Activated T-cell treated with anti-CD3 and anti-CD28 coated beads, Interleukin-2, amount 50 U/mL, for 72 hours (primary cell): Measurements from ENCODE around the gene ZDHHC11B. TPM values are rescaled to one million over a fixed set of nuclear protein-coding genes. Genes with fewer than 3 reads are reported as not detected.

Source experiments
- ATAC-seq, 2 donors: fragments of 150-1000 bp; cut with Tn5 transposase; replicated peaks in 1 of 2; 2 replicates each; pipeline ENCODE4 v1.10.0; 2021; ENCODE audit warnings: moderate library complexity in 2 of 2, mild to moderate bottlenecking in 1 of 2
- DNase-seq, 2 donors: peaks; one replicate each; pipeline ENCODE4 v3.0.0; 2021 to 2022; ENCODE audit warnings: mixed read lengths in 1 of 2
- H3K27ac Mint-ChIP-seq: one replicate; pipeline ENCODE4 v1.8.0; 2022; ENCODE audit warnings: mild to moderate bottlenecking, moderate library complexity, mixed read lengths
- H3K27me3 Mint-ChIP-seq: one replicate; pipeline ENCODE4 v1.8.0; 2022; ENCODE audit warnings: low read depth, mixed read lengths
- H3K36me3 Mint-ChIP-seq, 2 donors: one replicate each; pipeline ENCODE4 v1.8.0; 2022; ENCODE audit warnings: mixed read lengths in 2 of 2, mild to moderate bottlenecking in 1 of 2; ENCODE audit not compliant: insufficient read depth in 2 of 2
- H3K4me1 Mint-ChIP-seq: one replicate; pipeline ENCODE4 v1.8.0; 2022; ENCODE audit warnings: low read depth, mixed read lengths
- H3K4me3 Mint-ChIP-seq, 2 donors: one replicate each; pipeline ENCODE4 v1.8.0; 2022; ENCODE audit warnings: mild to moderate bottlenecking in 2 of 2, mixed read lengths in 2 of 2, moderate library complexity in 2 of 2
- H3K9me3 Mint-ChIP-seq, 2 donors: one replicate each; pipeline ENCODE4 v1.8.0; 2022; ENCODE audit warnings: mixed read lengths in 2 of 2
- total RNA-seq, 2 donors: library from RNA; stranded (reverse); gene quantifications; one replicate each; pipeline ENCODE4 v1.2.3, GENCODE V29; 2022

The ZDHHC11B gene
- total RNA-seq, 2 donors from 2014 or later = 0.24 TPM; not detected in 1

DNA sequence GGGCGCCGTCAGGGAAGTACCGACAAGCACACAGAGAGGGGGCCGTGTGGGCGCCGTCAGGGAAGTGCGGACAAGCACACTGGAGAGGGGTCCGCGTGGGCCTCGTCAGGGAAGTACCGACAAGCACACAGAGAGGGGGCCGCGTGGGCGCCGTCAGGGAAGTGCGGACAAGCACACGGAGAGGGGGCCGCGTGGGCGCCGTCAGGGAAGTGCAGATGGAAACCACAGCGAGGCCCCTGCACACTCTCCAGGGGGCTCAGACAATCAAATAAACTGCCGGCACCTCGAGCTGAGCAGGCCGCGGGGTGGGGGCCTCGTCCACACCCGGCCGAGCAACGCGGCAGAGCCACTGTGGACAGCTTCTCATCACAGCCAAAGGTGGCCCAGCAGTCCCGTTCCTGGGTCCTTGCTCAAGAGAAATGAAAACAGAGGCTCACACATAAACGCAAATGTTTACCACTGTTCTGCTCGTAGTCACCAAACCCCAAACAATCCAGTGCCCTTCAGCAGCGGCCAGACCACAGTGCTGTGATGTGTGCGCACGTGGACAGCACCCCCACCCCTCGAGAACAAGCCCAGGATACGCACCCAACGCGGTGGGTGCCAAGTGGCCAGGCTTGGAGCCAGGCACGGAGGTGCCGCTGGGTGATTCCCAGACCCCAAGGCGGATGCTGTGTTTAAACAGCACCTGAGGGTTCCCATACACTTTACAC, 116.1 kb downstream of the ZDHHC11B start:
- Mint-ChIP-seq H3K36me3 (peaks cover 0 to 2% of the 10 kb centered on the region in 2 donors), H3K4me3 (no peak overlapping the region), H3K4me1 (peaks cover 11% of the 10 kb centered on the region), H3K27me3 (peaks cover 6% of the 10 kb centered on the region), H3K27ac (no peak overlapping the region), H3K9me3 (no peaks in the 10 kb centered on the region)
- no peak for ATAC-seq
- no peak for DNase-seq

DNA sequence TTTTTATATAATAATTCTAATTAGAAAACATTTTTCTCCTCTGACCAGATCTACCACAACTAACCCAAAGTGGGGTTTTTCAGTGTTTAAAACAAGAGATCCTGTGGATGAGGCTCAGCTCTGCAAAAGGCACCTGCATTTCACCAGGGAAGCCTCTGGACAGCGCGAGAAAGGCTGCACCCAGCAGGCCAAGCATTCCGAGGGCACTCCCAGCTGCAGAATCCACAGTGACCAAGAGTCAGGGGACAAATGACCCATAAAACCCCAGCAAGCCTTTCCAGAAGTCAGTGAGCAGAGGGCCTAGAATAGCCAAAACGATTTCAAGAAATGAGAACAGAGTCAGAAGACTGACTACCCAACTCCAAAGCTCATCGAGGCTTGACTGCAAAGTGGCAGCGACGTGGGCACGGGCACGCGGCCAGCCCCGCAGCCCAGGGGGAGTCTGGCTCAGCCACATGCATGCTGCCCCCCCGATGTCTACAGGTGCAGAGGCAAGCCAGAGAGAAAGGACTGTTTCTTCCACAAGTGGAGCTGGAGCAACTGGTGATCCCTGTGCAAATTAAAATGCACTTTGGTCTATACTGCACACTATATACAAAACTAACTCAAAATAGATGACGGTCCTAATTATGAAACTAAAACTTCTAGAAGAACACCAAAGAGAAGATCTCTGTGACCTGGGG, 117.6 kb downstream of the ZDHHC11B start:
- no peak overlapping the region for H3K4me3 Mint-ChIP-seq
- no peaks in the 10 kb centered on the region for H3K4me1 Mint-ChIP-seq
- H3K27ac Mint-ChIP-seq = no peak overlapping the region
- no peaks in the 10 kb centered on the region for H3K27me3 Mint-ChIP-seq
- ATAC-seq (no peak), DNase-seq (no peak)
- H3K9me3 Mint-ChIP-seq = no peaks in the 10 kb centered on the region
- peaks cover 0 to 2% of the 10 kb centered on the region in 2 donors for H3K36me3 Mint-ChIP-seq

DNA sequence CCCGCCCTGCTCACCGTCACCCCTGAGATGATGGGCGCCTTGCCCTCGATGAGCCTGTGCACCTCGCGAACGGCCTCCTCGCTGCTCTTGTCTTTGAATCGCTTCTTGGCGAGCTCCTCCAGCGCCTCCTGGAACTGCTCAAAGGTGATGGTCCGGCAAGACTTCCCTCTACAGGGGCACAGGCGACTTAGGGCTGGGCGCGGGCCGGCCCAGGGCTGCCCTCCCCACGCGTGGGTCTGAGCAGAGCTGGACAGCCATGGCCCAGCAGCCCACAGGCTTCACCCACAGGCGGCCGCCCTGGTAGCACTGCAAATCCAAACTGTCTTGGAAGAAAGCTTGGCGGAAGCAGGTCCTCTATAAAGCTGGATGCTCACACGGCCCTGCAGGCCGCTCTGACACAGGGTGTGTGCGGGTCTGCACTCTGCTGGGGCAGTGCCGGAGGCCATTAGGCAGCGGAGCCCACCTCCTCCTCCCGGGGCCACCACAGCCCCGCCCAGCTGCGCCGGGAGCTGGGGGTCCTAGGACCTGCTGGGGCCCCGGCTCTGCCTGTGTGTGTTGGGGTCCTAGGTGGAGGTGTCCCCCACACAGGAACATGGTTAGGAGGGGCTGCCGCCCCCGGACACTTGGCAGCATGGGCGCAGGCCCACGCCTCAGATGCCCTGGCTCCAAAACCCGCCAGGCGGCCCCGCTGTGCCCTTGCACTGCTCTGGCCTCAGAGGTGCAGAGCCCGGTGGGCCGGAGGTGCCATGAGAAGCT, 118.4 kb downstream of the ZDHHC11B start:
- no peak overlapping the region for H3K27ac Mint-ChIP-seq

DNA sequence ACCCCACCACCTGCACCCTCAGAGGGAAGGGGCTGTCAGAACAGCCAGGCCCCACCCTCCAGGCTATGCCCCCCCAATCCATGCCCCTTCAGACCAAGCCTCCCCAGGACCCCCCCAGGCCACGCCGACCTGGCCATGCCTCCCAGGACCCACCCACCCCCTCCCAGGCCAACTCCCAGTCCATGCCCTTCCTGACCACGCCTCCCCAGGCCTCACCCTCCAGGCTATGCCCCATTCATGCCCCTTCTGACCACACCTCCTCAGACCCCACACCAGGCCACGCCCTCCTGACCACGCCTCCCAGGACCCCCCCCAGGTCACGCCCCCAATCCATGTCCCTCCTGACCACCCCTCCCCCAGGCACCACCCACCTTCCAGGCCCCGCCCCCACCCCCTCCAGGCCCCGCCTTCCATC, 119.0 kb downstream of the ZDHHC11B start:
- ATAC-seq = no peak
- H3K27ac Mint-ChIP-seq = no peak overlapping the region

More for the DNA sequence above, 118.4 kb downstream of the ZDHHC11B start:
- no peak overlapping the region for H3K4me3 Mint-ChIP-seq
- no peak for DNase-seq
- no peak for ATAC-seq
- peaks cover 3 to 6% of the 10 kb centered on the region in 2 donors for H3K36me3 Mint-ChIP-seq
- H3K4me1 Mint-ChIP-seq = no peaks in the 10 kb centered on the region
- no peaks in the 10 kb centered on the region for H3K27me3 Mint-ChIP-seq
- H3K9me3 Mint-ChIP-seq = no peaks in the 10 kb centered on the region

DNA sequence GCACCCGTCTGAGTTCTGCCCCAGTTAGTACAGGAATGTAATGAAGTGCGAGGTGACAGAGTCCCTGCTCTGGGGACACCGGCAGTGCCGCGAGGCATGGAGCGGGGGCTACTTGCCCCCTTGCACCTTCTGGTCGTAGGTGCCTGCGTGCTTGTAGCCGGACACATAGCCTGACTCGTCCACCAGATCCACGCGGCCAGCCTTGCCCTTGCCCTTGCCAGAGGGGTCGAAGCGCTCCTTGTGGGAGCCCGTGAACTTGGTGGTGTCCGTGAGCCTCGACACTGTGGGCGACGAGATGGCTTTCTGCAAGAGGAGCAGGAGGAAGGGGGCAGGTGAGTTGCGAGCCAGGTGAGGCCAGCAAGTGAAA, 119.6 kb downstream of the ZDHHC11B start:
- peaks cover 6 to 8% of the 10 kb centered on the region in 2 donors for H3K36me3 Mint-ChIP-seq
- H3K9me3 Mint-ChIP-seq = no peaks in the 10 kb centered on the region
- DNase-seq = no peak
- no peak overlapping the region for H3K27ac Mint-ChIP-seq
- ATAC-seq = no peak
- no peaks in the 10 kb centered on the region for H3K4me1 Mint-ChIP-seq
- H3K27me3 Mint-ChIP-seq = no peaks in the 10 kb centered on the region
- H3K4me3 Mint-ChIP-seq = no peak overlapping the region

More for the DNA sequence above, 119.0 kb downstream of the ZDHHC11B start:
- no peaks in the 10 kb centered on the region for H3K9me3 Mint-ChIP-seq
- H3K4me1 Mint-ChIP-seq = no peaks in the 10 kb centered on the region
- H3K27me3 Mint-ChIP-seq = no peaks in the 10 kb centered on the region
- DNase-seq = no peak
- H3K4me3 Mint-ChIP-seq = no peak overlapping the region
- peaks cover 5 to 8% of the 10 kb centered on the region in 2 donors for H3K36me3 Mint-ChIP-seq

DNA sequence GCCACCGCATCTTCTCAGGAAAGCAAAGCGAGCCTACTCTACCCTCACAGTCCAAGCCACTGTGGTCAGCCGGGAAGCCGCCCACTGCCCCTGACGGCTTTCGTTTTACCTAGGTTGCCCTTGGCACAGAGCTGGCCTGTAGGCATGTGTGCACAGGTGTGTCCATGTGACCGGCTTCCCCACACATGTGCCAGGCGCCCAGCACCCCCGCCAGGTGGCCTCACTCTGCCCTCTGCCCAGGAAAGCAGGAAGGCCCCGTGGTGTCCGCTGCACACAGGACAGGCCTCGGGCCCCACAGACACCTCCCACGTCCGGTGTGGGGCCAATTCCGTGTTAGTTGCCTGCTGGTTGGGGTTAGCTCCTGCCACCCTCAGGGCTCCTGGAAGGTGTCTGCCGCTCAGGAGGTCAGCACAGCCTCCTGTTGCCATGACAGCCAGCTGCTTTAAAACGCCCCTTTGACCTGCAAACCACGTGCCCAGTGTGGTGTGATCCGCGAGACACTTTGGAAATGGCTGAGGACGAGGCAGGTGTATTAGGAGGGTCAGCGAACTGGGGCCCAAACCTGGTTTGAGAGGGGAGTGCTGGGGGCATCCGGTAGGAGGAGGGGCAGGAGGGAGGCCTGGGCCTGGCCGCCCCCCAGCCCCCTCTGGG, 120.1 kb downstream of the ZDHHC11B start:
- ATAC-seq = no peak
- peaks cover 6 to 12% of the 10 kb centered on the region in 2 donors for H3K36me3 Mint-ChIP-seq

DNA sequence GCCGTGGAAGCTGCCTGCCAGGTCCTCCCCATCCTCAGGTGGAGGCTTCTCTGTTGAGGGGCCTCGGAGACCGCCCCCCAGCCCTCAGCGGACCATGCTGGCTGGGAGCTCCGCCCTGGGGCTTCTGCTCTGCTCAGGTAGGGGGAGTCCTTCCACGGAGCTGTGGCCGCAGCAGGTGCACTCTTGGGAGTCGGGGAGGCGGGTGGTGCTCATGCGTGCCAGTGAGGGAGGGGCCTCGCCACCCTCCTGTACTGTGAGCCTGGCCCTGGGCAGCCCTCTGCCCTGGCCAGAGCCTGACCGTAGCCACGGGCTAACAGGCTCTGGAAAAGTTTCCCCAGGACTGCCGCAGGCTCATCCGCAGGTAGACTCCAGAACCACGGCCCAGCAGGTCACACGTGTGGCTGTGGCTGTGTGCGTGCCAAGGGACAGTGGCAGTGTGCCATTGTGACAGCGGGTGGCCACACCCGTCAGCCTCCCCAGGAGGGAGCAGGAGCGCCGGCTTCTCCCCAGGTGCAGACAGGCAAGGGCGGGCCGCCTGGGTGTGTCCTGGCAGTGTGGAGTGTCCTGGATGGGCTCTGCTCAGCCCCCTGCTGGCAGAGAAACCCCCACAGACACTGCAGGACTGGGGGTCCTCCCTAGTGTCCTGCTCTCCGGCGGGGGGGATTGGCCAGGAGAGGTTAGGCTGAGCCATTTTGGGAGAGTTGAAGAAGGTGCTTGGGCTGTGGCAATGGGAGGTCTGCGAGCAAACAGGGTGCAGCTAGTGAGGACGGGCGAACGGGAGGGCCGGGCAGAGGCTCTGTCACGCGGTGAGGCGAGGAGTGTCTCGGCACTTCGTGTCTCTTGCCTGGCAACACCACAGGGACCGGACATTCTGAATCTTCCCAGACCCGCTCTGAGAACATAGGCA, 120.8 kb downstream of the ZDHHC11B start:
- H3K27ac Mint-ChIP-seq = no peak overlapping the region
- no peaks in the 10 kb centered on the region for H3K27me3 Mint-ChIP-seq
- H3K4me1 Mint-ChIP-seq = no peaks in the 10 kb centered on the region
- H3K4me3 Mint-ChIP-seq = no peak overlapping the region
- DNase-seq (no peak), ATAC-seq (no peak)
- H3K9me3 Mint-ChIP-seq = no peaks in the 10 kb centered on the region
- peaks cover 6 to 15% of the 10 kb centered on the region in 2 donors for H3K36me3 Mint-ChIP-seq

More for the DNA sequence above, 120.1 kb downstream of the ZDHHC11B start:
- Mint-ChIP-seq H3K9me3 (no peaks in the 10 kb centered on the region), H3K27me3 (no peaks in the 10 kb centered on the region), H3K27ac (no peak overlapping the region), H3K4me1 (no peaks in the 10 kb centered on the region), H3K4me3 (no peak overlapping the region)
- no peak for DNase-seq

DNA sequence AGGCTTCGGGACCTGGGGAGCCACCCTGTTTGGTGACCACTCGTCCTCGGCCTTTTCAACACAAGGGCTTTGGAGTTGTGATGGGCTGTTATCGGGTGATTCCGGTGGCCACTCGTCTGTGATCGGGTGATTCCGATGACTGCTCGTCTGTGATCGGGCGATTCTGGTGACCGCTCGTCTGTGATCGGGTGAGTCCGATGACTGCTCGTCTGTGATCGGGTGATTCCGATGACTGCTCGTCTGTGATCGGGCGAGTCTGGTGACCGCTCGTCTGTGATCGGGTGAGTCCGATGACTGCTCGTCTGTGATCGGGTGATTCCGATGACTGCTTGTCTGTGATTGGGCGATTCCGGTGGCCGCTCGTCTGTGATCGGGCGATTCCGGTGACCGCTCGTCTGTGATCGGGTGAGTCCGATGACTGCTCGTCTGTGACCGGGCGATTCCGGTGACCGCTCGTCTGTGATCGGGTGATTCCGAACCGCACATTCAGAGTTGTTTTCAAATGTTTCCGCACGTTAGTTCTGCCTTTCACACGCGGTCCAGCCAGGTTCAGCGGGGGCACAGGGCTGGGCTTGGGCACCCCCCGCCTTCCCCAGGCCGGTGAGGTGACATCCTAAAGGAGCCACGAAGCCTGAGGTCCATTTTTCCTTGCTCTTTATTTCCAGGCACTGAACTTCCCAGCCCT, 121.6 kb downstream of the ZDHHC11B start:
- no peaks in the 10 kb centered on the region for H3K27me3 Mint-ChIP-seq
- ATAC-seq = no peak
- H3K4me1 Mint-ChIP-seq = no peaks in the 10 kb centered on the region
- no peak for DNase-seq
- no peaks in the 10 kb centered on the region for H3K9me3 Mint-ChIP-seq
- peaks cover 6 to 17% of the 10 kb centered on the region in 2 donors for H3K36me3 Mint-ChIP-seq
- H3K4me3 Mint-ChIP-seq = no peak overlapping the region
- no peak overlapping the region for H3K27ac Mint-ChIP-seq

DNA sequence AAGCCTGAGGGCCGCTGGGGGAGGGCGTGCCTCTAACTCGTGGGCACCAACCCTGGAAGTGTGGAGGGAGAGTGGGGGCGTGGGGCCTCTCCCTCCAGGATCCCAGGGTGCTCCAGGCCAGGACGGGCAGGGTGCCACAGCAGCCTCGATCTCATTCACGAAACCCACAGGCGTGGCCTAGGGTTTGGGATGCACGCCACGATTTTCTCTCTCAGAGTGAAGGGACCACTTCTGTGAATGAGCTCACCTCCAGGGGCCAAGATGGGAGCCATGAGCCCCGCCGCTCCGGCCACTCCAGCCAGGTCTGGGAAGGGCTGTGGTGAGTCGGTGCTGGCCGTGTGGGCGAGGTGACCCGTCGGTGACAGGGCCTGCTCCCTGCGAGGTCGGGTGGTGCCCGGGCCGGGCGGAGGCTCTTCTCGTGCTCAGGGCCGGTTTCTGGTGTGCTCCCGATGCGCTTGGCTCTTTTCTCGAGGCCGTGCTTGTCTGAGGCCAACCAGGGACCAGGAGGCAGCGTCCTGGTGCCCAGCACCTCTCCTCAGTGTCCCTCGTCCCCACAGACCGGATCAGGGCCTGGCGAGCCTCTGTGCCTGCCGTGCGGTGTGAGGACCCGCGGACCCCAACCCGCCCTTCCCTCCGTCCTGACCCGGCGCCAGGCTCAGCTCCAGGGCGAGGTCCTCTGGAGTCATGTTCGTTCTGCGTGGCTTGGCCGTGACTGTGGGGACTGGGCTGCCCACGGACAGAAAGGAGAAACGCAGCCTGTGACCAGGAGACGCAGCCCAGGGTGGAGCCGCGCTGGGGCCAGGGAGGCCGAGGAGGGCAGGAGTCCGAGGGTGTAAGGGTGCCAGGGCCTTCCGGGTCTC, 122.4 kb downstream of the ZDHHC11B start:
- no peaks in the 10 kb centered on the region for H3K27me3 Mint-ChIP-seq
- no peak for DNase-seq
- peaks cover 11 to 21% of the 10 kb centered on the region in 2 donors for H3K36me3 Mint-ChIP-seq
- H3K27ac Mint-ChIP-seq = no peak overlapping the region
- H3K9me3 Mint-ChIP-seq = no peaks in the 10 kb centered on the region
- no peaks in the 10 kb centered on the region for H3K4me1 Mint-ChIP-seq
- ATAC-seq = no peak
- no peak overlapping the region for H3K4me3 Mint-ChIP-seq

DNA sequence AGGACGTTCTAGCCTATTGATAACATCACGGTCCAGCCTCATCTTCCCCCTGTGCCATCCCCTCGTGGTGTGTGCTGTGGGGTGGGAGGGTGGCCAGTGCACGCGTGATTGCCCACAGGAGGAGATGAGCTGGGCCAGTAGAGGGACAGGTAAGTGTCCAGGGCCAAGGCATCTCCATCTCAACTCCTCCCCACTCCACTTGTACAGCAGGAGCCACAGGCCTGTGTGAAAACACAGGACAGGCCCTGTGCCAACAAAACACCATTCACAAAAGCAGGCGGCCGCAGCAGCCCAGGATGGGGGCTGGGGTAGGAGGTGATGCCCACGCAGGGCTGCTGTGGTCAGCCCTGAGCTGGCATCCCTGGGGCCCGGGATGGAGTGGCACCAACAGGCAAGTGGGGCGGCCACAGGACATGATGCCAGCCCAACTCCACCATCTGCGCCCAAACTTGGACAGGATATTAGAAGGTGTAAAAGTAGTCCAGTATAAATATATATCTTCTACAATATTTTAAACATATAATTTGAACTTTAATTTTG, 124.0 kb downstream of the ZDHHC11B start:
- H3K9me3 Mint-ChIP-seq = no peaks in the 10 kb centered on the region
- H3K27me3 Mint-ChIP-seq = no peaks in the 10 kb centered on the region
- DNase-seq (no peak), ATAC-seq (no peak)
- H3K4me3 Mint-ChIP-seq = no peak overlapping the region
- H3K36me3 Mint-ChIP-seq = peaks cover 11 to 25% of the 10 kb centered on the region in 2 donors
- H3K4me1 Mint-ChIP-seq = no peaks in the 10 kb centered on the region
- no peak overlapping the region for H3K27ac Mint-ChIP-seq
